NT2/D1 (cell line): Measurements from ENCODE around the gene PGBD1.
"Not testable (repeated sequence)": the region's sequence is repeated elsewhere in the genome, so short reads cannot be mapped to it uniquely, and the experiment has no call there.

Experiments used
- DNase-seq: peaks from one replicate; pipeline ENCODE4 v3.0.0-alpha.2; 2011; ENCODE audit warnings: low read depth, low spot score
- H3K27me3 ChIP-seq: 2 replicates; pipeline ENCODE4 v1.6.0; 2011; ENCODE audit warnings: mild to moderate bottlenecking; ENCODE audit not compliant: insufficient read length, insufficient read depth
- H3K36me3 ChIP-seq: 2 replicates; pipeline ENCODE4 v1.6.1; 2011; ENCODE audit warnings: mild to moderate bottlenecking, low read length, mixed read lengths; ENCODE audit not compliant: insufficient read depth, insufficient read length
- H3K4me1 ChIP-seq: 2 replicates; pipeline ENCODE4 v1.5.1; 2011; ENCODE audit not compliant: insufficient read depth, insufficient read length
- H3K4me3 ChIP-seq: 2 replicates; pipeline ENCODE4 v1.5.1; 2011; ENCODE audit warnings: low read depth; ENCODE audit not compliant: insufficient read length
- H3K9ac ChIP-seq: 2 replicates; pipeline ENCODE4 v1.6.0; 2011; ENCODE audit warnings: low read depth; ENCODE audit not compliant: insufficient read length
- H3K9me3 ChIP-seq: 2 replicates; pipeline ENCODE4 v1.5.1; 2011; ENCODE audit warnings: mild to moderate bottlenecking, low read length; ENCODE audit not compliant: insufficient read depth
- SUZ12 ChIP-seq: IDR thresholded peaks from 2 replicates; pipeline ENCODE4 v1.6.1; 2011; ENCODE audit not compliant: insufficient read length, insufficient read depth; ENCODE audit errors: extremely low read depth
- YY1 ChIP-seq: IDR thresholded peaks from 2 replicates; pipeline ENCODE4 v1.6.1; 2011; ENCODE audit not compliant: insufficient read length, insufficient read depth
- ZNF274 ChIP-seq: IDR thresholded peaks from 2 replicates; pipeline ENCODE4 v1.6.1; 2011; ENCODE audit warnings: mild to moderate bottlenecking, low read depth, low read length

The PGBD1 gene

DNA sequence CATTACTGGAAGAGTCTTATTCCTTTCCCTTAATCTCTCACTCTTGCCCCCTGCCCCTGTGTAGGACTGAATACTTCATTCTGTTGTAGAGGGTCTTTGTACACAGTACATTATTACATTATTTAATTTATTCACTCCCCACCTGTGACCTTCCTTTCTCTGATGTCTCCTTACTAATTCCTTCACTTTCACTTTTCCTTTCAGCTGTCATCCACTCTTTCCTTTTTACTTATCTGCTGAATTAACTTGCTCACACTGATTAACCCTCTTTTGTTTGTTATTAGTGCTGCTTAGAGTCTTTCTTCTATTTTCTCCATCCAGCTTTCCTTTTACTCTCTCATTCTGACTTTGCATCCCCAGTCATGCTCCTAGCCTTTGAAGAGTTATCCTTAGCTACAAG, 6.5 kb upstream of the PGBD1 start:
- H3K36me3 ChIP-seq, result peaks cover 50% of the 10 kb centered on the region
- no peaks in the 10 kb centered on the region for H3K9me3 ChIP-seq
- H3K4me1 ChIP-seq, result no peaks in the 10 kb centered on the region
- no peak overlapping the region for H3K4me3 ChIP-seq
- TF ChIP-seq YY1 (no peak), SUZ12 (no peak), ZNF274 (no peak)
- H3K27me3 ChIP-seq, result no peaks in the 10 kb centered on the region
- H3K9ac ChIP-seq, result no peak overlapping the region
- DNase-seq, result no peak

DNA sequence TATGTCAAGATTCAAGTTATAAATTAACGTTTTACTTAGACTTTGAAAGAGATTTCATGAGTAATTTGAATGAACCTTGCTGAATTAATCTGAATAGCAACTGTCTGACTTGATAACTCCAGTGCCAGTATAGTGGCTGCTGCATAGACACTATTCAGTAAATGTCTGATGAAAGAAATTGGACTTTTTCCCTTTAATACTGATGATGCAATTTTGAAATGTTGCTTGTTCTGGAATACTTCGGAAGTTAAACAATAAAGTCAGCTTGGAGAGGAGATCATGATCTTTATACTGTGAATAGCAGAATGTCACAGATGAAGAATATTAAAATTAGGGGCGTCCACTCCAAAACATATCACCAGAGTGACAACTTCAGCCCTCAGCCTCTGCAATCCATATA, 3.6 kb upstream of the PGBD1 start:
- no peak for TF ChIP-seq YY1
- DNase-seq, result no peak
- H3K9me3 ChIP-seq, result no peaks in the 10 kb centered on the region
- peaks cover 4% of the 10 kb centered on the region for H3K27me3 ChIP-seq
- peaks cover 35% of the 10 kb centered on the region for H3K36me3 ChIP-seq
- H3K4me1 ChIP-seq, result no peaks in the 10 kb centered on the region
- no peak overlapping the region for H3K9ac ChIP-seq
- H3K4me3 ChIP-seq, result no peak overlapping the region

DNA sequence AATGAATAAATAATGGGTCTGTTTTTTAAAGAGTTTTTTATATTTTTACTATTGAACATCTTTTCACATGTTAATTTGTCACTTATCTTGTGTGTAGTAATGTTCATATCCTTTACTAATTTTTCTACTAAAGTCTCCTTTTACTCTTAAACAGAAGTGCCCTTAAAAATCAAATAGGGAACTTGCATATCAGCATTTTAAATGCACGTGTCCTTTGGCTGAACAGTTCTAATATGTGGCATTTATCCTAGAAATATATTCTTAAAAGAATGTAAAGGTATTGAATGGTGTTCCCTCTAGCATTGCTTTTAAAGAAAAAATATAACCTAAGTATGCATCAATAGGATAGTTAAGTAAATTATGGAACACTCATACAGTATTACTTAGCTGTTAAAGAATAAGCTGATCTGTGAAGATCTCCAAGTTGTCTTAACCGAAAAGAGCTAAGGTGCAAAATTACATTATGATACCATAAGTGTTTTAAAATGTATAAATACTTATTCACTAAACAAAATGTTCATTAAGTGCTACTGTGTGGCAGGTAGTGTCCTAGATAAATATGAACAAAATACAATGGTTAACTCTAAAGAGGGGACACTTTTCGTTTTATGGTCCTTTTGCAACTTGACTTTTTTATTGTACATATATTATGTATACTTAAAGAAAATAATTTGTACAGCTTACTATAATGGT, 631 bp upstream of the PGBD1 start:
- TF ChIP-seq ZNF274 (no peak), SUZ12 (no peak)
- Histone ChIP-seq H3K9ac (no peak overlapping the region), H3K27me3 (peaks cover 4% of the 10 kb centered on the region), H3K36me3 (peaks cover 33% of the 10 kb centered on the region), H3K4me1 (no peaks in the 10 kb centered on the region), H3K9me3 (no peaks in the 10 kb centered on the region), H3K4me3 (peak overlapping the region; percentile 21)
- no peak for DNase-seq

DNA sequence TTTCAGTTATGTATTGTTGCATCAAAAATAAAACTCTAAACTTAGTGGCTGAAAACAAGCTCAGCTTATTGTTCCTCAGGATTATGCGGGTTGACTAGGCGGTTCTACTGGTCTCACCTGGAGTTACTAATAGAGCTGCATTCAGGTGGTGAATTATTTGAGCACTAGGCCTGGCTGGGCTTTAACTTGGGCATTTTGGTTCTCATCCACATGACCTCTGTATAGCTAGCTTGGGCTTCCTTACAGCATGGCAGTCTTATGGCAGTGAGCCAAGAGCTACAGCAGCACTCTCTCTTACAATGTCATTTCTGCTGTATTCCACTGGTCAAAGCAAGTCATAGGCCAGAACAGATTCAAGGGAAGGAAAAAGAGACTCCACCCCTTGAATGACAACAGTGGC, 1.6 kb downstream of the PGBD1 start:
- H3K9ac ChIP-seq, result no peak overlapping the region

DNA sequence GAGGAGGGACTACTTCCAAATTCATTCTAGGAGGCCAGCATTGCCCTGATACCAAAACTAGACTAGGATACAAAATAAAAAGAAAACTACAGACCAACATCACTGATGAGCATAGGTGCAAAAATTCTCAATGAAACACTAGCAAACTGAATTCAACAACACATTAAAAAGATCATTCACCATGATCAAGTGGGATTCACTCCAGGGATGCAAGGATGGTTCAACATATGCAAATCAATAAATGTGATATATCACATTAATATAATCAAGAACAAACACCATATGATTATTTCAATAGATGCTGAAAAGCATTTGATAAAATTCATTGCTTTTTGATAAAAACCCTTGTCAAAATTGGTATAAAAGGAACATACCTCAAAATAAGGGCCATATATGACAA, 10.2 kb downstream of the PGBD1 start:
- peaks cover 32% of the 10 kb centered on the region for H3K36me3 ChIP-seq
- no peaks in the 10 kb centered on the region for H3K9me3 ChIP-seq
- DNase-seq, result no peak
- H3K4me1 ChIP-seq, result no peaks in the 10 kb centered on the region
- no peak overlapping the region for H3K9ac ChIP-seq
- H3K4me3 ChIP-seq, result no peak overlapping the region
- TF ChIP-seq YY1 (no peak), ZNF274 (no peak), SUZ12 (no peak)
- H3K27me3 ChIP-seq, result no peaks in the 10 kb centered on the region

More for the DNA sequence above, 1.6 kb downstream of the PGBD1 start:
- Histone ChIP-seq H3K4me1 (no peaks in the 10 kb centered on the region), H3K27me3 (peaks cover 4% of the 10 kb centered on the region), H3K4me3 (no peak overlapping the region), H3K36me3 (peaks cover 40% of the 10 kb centered on the region), H3K9me3 (no peaks in the 10 kb centered on the region)
- TF ChIP-seq SUZ12, result no peak
- TF ChIP-seq YY1, result no peak
- TF ChIP-seq ZNF274, result no peak
- DNase-seq, result no peak

DNA sequence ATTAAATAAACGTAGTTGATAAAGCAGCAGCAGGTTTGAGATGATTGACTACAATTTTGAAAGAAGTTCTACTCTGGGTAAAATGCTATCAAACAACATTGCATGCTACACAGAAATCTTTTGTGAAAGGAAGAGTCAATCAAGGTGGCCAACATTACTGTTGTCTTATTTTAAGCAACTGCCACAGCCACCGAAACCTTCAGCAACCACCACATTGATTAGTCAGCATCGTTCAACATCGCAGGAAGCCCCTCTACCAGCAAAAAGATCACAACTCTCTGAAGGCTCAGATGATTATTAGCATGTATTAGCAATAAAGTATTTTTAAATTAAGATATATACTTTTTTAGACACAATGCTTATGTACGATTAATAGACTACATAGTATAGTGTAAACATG, 14.0 kb downstream of the PGBD1 start:
- TF ChIP-seq SUZ12, result no peak
- TF ChIP-seq ZNF274, result no peak
- no peak for TF ChIP-seq YY1
- no peaks in the 10 kb centered on the region for H3K9me3 ChIP-seq
- H3K27me3 ChIP-seq, result no peaks in the 10 kb centered on the region
- H3K4me3 ChIP-seq, result no peak overlapping the region
- no peak overlapping the region for H3K9ac ChIP-seq
- no peaks in the 10 kb centered on the region for H3K4me1 ChIP-seq
- no peak for DNase-seq
- peaks cover 16% of the 10 kb centered on the region for H3K36me3 ChIP-seq

DNA sequence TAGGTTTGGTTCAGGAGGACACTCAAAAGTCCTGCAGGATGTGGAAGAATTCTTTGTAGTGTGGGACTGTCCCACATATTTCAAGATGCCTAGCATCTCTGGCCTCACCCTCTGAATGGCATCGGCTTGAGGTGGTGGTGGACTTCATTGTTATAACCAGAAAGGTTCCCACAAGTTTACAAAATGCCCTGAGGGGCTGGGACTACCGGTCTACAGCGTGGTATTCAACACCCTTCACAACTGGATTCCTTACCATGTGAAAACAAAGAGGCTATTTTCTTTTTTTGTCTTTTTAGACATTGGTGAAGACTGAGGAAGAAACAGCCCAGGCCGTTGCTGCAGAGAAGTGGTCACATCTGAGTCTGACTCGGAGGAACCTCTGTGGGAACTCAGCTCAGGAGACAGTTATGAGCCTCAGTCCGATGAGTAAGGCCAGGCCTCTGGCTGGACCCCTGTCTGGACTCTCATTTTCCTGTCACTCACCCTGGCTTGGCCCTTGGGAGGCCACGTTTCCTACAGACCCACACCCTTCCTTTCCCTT, 15.2 kb downstream of the PGBD1 start:
- no peak for DNase-seq
- Histone ChIP-seq H3K9me3 (no peaks in the 10 kb centered on the region), H3K4me1 (no peaks in the 10 kb centered on the region), H3K36me3 (peaks cover 20% of the 10 kb centered on the region), H3K27me3 (no peaks in the 10 kb centered on the region), H3K9ac (no peak overlapping the region), H3K4me3 (no peak overlapping the region)
- TF ChIP-seq ZNF274, result no peak

DNA sequence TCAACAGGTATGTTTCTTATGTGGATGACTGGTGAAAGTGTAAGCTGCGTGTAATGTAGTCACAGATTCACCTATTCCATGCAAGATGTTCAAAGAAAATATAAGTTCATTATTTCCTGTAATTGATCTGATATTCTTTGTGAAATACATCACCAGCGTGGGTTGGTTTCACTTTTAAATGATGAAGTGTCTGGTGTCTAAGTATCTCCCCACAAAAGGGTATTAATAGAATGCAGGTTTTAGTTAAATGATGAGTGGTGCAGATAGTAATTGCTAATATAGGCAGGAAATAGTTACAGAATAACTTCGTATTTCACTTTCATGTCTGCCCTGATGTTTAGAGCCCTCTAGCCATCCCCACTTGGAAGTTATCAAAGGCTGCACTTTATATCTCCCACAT, 22.2 kb downstream of the PGBD1 start:
- Histone ChIP-seq H3K36me3 (peaks cover 9% of the 10 kb centered on the region), H3K27me3 (no peaks in the 10 kb centered on the region), H3K4me1 (no peaks in the 10 kb centered on the region), H3K4me3 (no peak overlapping the region), H3K9me3 (no peaks in the 10 kb centered on the region), H3K9ac (no peak overlapping the region)
- no peak for TF ChIP-seq YY1
- DNase-seq, result no peak

DNA sequence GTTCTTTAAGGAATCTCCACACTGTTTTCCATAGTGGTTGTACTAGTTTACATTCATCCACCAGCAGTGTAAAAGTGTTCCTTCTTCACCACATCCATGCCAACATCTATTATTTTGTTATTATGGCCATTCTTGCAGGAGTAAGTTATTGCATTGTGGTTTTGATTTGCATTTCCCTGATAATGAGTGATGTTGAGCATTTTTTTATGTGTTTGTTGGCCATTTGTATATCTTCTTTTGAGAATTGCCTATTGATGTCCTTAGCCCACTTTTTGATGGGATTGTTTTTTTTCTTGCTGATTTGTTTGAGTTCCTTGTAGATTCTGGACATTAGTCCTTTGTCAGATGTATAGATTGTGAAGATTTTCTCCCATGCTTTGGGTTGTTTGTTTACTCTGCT, 25.0 kb downstream of the PGBD1 start:
- not testable (repeated sequence) for H3K27me3 ChIP-seq, H3K9ac ChIP-seq, H3K4me3 ChIP-seq, DNase-seq, H3K36me3 ChIP-seq, H3K4me1 ChIP-seq, H3K9me3 ChIP-seq
